ENCODE results near the gene ZMYND8.
"Not testable (repeated sequence)": the region's sequence is repeated elsewhere in the genome, so short reads cannot be mapped to it uniquely, and the experiment has no call there.

The ZMYND8 gene

GRCh38 chr20:47183367-47183766, 173.1 kb downstream of the ZMYND8 start:
- H3K4me3 ChIP-seq (ENCODE audit: low read length): no peak overlapping the region
- no peak for TF ChIP-seq ZNF274 (IDR thresholded peaks at IDR 0.05; ENCODE audit: low read depth, low read length)

GRCh38 chr20:47181056-47181862, 175.2 kb downstream of the ZMYND8 start:
- TF ChIP-seq ZNF274 (IDR thresholded peaks at IDR 0.05; ENCODE audit: low read depth, low read length): no peak
- no peak overlapping the region for H3K4me3 ChIP-seq (ENCODE audit: low read length)

DNA sequence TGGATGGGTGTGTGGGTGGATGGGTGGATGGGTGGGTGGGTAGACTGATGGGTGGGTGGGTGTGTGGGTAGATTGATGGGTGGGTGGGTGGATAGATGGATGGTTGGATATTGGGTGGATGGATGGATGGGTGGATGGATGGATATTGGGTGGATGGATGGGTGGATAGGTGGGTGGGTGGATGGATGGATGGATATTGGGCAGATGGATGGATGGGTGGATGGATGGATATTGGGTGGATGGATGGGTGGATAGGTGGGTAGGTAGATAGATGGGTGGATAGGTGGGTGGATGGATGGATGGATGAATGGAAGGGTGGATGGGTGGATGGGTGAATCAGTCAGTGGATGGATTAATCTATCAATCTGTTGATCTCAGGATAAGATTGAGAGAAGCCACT, 177.2 kb downstream of the ZMYND8 start:
- no peak overlapping the region for H3K4me3 ChIP-seq (ENCODE audit: low read length)
- TF ChIP-seq ZNF274 (IDR thresholded peaks at IDR 0.05; ENCODE audit: low read depth, low read length): no peak

DNA sequence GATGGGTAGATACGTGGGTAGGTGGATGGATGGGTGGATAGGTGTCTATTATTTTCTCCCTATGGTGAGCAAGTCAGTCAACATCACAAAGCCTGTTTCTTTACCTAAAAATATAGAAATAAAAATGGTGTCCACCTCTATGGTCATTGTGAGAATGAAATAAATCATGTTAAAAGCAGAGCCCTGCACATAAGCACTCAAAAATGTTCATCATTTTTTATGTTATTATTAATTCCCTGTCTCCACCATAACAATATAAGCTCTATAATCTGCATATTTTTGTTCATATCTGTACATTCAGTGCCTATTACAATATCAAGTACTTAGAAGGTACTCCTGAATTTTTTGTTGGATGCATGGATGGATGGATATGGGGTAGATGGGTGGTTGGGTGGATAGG, 177.6 kb downstream of the ZMYND8 start:
- TF ChIP-seq ZNF274 (IDR thresholded peaks at IDR 0.05; ENCODE audit: low read depth, low read length): no peak

DNA sequence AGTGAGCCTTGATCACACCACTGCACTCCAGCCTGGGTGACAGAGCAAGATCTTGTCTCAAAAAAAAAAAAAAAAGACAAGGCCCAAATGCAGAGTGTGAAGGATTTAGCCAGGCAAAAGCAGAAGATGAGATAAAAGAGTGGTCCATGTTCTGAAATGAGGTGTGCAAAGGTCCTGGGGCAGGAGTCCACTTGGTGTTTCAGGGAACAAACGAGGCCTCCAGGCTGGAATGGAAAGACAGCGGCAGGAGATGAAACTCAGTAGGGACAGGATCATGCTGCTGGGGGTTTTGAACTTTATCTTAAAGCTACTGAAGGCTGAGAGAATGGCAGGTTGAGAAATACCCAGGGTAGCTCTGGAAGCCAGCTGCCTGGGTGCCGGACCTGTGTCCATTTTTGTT, 178.2 kb downstream of the ZMYND8 start:
- TF ChIP-seq ZNF274 (IDR thresholded peaks at IDR 0.05; ENCODE audit: low read depth, low read length): no peak
- H3K4me3 ChIP-seq (ENCODE audit: low read length): no peak overlapping the region

More for the DNA sequence above, 177.6 kb downstream of the ZMYND8 start:
- H3K4me3 ChIP-seq (ENCODE audit: low read length): no peak overlapping the region

DNA sequence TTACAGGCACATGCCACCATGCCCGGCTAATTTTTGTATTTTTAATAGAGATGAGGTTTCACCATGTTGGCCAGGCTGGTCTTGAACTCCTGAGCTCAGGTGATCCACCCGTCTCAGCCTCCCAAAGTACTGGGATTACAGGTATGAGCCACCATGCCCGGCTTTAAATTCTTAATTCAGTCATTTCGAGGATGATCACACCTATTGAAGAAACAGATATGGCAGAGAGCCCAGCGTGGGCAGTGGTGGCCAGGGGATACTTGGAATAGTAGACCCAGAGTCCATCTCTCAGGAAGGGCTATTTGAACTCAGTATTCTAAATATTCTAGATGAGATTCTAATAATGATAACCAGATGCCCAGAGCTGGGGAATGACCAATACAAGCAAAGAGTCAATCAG, 180.3 kb downstream of the ZMYND8 start:
- not testable (repeated sequence) for H3K4me3 ChIP-seq (ENCODE audit: low read length)

- H3K4me3 ChIP-seq (ENCODE audit: low read length): no peak overlapping the region
- TF ChIP-seq ZNF274 (IDR thresholded peaks at IDR 0.05; ENCODE audit: low read depth, low read length): no peak
Measured at GRCh38 chr20:47175493-47175892, 181.0 kb downstream of the ZMYND8 start.

DNA sequence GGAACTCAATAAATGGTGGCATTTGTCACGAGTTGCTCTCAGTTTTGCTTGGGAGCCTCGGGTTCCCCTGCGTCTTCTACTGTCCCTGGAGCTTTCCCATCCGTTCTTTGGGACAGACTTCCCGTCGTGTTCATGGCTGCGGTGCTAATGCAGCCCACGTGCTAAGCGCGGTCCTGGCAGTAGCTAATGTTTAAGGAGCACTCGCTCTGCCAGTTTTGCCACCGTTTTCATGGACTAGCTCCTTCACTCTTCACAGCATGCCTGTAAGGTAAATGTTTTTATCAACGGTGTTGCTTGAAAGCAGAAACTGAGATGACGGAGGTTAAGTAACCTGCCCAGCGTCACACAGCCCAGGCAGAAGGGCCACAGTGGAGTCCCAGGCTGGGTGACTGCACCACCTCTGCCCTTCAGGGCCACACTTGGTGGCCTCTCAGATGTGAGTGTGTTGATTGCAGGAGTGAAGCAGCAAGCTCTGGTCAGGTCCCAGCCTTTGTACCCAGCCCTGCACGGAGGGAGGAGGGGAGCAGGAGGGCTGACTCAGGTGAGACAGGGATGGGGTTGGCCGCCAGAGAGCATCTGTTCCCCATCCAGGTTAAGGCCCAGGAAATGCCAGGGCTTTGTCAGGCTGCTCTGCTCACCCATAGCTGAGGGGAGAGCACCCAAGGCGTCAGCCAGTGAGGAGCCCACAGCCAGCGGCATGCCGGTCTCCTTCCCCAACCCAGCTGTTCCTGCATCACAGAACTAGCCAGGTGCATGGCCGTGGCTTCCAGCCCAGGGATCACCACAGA, 181.8 kb downstream of the ZMYND8 start:
- TF ChIP-seq ZNF274 (IDR thresholded peaks at IDR 0.05; ENCODE audit: low read depth, low read length): no peak

GRCh38 chr20:47173596-47174216, 182.8 kb downstream of the ZMYND8 start:
- H3K4me3 ChIP-seq (ENCODE audit: low read length): no peak overlapping the region
- TF ChIP-seq ZNF274 (IDR thresholded peaks at IDR 0.05; ENCODE audit: low read depth, low read length): no peak

More for the DNA sequence above, 181.8 kb downstream of the ZMYND8 start:
- H3K4me3 ChIP-seq (ENCODE audit: low read length): no peak overlapping the region

DNA sequence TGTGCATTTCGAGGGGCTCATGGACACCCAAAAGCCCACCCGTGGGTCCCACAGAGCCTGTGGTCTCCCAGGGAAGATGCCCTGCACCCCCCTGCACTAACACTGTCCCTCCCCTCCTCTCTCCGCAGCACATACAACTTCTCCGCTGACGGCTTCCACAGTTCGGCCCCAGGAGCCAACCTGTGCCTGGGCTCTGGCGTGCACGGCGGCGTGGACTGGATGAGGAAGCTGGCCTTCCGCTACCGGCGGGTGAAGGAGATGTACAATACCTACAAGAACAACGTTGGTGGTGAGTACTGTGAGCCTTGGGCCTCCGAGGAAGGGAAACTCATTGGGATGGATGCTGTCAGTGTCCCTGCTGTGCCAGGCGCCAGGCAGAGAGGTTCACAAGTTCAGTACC, 183.9 kb downstream of the ZMYND8 start:
- TF ChIP-seq ZNF274 (IDR thresholded peaks at IDR 0.05; ENCODE audit: low read depth, low read length): no peak
- H3K4me3 ChIP-seq (ENCODE audit: low read length): no peak overlapping the region

- no peak for TF ChIP-seq ZNF274 (IDR thresholded peaks at IDR 0.05; ENCODE audit: low read depth, low read length)
- H3K4me3 ChIP-seq (ENCODE audit: low read length): no peak overlapping the region
Measured at GRCh38 chr20:47167846-47168245, 188.7 kb downstream of the ZMYND8 start.

- H3K4me3 ChIP-seq (ENCODE audit: low read length): no peak overlapping the region
- no peak for TF ChIP-seq ZNF274 (IDR thresholded peaks at IDR 0.05; ENCODE audit: low read depth, low read length)
Measured at GRCh38 chr20:47165376-47165865, 191.1 kb downstream of the ZMYND8 start.

DNA sequence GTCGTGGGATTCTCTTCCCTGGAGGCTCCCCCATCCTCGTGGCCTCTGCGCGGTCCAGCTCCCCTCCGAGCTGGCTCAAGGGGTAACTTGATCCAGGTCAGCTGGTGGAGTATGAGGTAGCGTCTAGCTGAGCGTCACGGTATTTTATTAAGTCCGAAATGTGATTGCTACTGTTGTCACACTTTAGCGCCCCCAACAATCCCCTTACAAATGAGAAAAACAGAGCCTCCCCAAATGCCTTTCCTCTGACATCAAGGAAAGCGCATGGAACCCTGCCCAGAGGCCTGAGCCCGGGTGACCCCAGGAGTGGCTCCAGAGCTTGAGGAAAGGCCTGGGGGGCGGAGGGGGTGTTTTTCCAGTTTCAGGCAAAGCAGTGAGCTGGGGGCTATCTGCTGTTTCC, 192.4 kb downstream of the ZMYND8 start:
- H3K4me3 ChIP-seq (ENCODE audit: low read length): no peak overlapping the region
- no peak for TF ChIP-seq ZNF274 (IDR thresholded peaks at IDR 0.05; ENCODE audit: low read depth, low read length)

GRCh38 chr20:47161411-47161810, 195.1 kb downstream of the ZMYND8 start:
- no peak for TF ChIP-seq ZNF274 (IDR thresholded peaks at IDR 0.05; ENCODE audit: low read depth, low read length)

More at GRCh38 chr20:47161411-47161810, 195.1 kb downstream of the ZMYND8 start:
- no peak overlapping the region for H3K4me3 ChIP-seq (ENCODE audit: low read length)

All from GM08714 (cell line).